GM19452 (cell line): ENCODE results near the gene MGMT.

Experiments
- ATAC-seq: cut with Tn5 transposase; IDR thresholded peaks from one replicate; pipeline ENCODE4 v1.9.1; 2021; ENCODE audit not compliant: unreplicated experiment

Gene MGMT

DNA sequence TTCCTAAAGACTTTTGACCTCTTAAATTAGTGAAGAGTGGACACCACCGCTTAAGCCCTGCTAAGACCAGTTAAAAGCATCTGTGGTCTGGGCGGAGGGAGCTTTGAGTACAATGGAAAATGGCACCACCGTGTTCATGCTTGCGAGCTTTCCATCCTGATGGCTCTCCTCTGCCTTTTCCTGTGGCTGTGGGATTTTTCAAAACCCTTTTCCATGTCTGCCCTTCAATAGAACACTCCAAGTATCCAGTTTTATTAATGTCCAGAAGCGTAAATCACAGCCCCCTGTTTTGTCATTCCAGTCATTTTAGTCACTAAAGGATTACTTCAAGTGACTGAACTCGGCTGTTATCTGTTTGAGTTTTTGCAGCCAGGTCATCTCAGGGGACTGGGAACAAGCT is 181.8 kb downstream of the MGMT start:
- no peak for ATAC-seq

GRCh38 chr10:129652021-129652420 is 185.0 kb downstream of the MGMT start:
- ATAC-seq = no peak

GRCh38 chr10:129652521-129653201 is 185.6 kb downstream of the MGMT start:
- ATAC-seq = no peak

DNA sequence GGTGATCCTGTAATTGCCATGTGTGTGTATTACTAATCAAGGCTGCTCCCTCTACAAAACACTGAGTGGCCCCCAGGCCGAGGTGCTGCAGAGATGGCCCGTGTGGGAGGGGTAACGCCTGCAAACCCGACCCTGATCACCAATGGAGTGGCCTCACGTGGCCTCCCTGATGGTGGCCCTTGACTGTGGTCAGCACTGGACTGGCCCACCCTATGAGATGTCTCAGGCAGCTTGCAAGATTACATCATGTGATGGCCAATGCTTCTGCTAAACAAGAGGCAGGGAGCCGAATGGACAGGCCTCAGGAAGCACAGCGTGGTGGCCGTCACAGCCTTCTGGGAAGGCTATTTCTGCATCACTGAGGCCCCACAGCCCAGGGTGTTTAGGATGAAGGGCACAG is 186.4 kb downstream of the MGMT start:
- no peak for ATAC-seq

- no peak for ATAC-seq
These were observed 186.8 kb downstream of the MGMT start for GRCh38 chr10:129653861-129654260.

DNA sequence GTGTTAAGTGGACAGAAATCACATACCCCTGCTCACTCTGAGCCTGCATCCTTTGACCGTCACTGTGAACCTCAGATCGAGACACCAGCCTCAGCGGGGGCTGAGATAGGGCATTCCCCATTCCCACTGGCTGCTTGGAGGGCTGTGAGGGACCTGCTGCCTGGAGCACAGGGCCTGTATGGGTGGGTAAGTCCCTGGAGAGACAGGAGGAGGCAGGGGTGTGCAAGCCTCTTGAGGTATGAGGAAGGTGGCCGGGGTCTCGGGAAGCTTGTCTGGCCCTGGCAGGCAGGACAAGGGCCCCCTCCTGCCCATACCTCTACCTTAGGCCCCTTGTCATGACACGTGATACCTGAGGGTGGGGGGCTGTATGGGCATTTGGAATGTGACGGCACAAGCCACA is 187.4 kb downstream of the MGMT start:
- ATAC-seq = no peak

DNA sequence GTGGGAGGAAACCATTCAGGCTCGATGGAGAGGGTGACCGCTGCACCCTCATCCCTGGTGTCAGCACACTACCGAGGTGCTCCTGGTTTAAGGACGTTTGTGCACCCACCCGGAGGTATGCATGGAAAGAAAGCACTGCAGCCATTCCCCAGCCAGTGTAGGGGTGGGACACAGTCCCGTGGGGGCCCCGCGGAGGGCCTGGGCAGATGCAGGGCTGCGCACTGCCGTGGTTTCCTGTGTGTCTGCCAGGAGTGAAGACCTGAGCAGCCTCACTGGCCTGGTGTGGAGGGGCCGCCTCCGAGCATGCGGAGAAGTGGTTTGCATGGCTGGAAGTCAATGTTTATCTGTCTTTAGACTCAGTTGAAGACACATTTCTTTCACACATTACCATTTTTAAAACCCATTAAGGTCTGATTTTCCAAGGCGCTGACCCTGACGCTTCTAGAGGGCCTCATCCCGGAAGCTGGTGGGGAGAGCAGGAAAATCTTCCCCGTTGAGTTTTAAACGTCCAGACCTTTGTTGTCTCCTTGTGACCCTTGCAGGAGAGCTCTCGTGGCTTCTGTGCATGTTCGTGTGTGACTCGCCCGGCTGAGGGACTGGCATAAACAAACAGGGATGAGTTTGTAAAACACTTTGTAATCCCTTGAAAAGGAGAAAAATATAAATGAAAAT is 188.1 kb downstream of the MGMT start:
- no peak for ATAC-seq

GRCh38 chr10:129655679-129656031 is 188.6 kb downstream of the MGMT start:
- no peak for ATAC-seq

DNA sequence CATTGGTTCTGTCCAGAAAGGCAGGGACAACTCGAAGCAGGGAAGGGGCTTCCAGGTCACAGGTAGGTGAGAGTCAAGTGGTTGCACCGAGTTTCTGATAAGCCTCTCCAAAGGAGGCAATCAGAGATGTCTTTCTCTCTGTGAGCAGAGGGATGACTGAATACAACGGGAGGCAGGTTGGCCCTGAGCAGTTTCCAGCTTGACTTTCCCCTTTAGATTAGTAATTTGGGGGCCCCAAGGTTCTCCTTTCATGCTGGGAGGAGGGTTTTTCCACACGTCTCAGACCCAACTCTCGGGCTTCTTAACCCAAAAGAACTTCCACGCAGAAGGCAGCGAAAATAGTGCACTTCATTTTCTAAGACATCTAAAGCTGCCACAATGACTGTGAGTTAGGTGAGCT is 189.6 kb downstream of the MGMT start:
- ATAC-seq = no peak

- ATAC-seq = no peak
These were observed 190.4 kb downstream of the MGMT start for GRCh38 chr10:129657297-129658017.

- no peak for ATAC-seq
These were observed 191.5 kb downstream of the MGMT start for GRCh38 chr10:129658376-129659072.

- ATAC-seq = no peak
These were observed 192.6 kb downstream of the MGMT start for GRCh38 chr10:129659508-129660268.

DNA sequence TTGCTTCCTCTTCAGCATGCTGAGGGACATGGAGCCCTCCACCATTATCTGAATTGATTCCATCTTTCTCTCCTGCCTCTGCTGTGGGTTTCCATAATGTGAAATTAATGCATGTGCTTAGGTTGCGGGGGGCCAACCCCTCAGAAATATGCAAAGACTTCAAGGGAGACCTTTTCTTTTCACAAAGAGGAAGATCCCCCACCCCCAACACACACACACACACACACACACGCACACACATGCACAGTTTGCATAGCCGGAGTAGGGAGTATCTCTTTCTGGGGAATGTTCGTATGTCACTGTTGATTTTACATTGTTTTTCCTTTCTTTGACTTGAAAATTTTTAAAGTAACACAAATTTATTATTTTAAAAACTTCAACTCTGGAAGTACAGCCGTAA is 193.5 kb downstream of the MGMT start:
- ATAC-seq = no peak

DNA sequence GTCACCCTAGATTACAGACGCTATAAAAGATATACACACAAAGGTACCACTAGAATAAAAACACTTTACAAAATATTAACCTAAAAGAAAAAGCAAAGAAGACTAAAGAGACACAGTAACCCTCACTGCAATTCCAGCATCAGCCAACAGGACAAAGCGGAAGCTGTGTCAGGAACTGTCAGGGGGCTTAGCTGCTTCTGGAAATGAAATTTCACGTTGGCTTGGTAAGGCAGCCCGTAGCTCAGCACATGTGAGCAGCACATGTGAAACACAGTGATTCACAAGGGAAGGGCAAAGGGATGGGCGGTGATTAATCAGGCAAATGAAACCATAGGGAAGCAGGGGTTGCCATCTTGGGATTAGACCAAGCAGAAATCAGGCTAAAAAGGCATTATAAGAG is 195.4 kb downstream of the MGMT start:
- no peak for ATAC-seq

- no peak for ATAC-seq
These were observed 203.1 kb downstream of the MGMT start for GRCh38 chr10:129670124-129670523.

DNA sequence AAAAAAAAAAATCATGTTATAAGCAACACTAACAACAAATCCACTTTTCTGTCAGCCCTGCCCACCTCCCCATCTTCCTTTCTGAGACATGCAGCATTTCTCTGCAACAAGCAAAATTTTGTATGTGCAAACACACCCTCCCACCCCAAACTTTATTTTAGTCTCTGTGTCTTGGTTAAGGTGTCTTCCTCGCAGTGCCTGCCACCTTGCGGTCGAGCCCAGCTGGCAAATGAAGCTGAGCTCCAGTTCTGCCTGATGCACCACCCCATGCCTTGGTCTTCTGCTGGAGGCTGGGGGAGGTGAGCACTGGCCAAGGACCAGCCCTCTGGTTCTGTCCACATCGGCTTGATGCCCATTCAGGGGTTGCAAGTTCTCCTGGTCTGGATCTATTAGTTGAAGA is 206.3 kb downstream of the MGMT start:
- ATAC-seq = no peak

DNA sequence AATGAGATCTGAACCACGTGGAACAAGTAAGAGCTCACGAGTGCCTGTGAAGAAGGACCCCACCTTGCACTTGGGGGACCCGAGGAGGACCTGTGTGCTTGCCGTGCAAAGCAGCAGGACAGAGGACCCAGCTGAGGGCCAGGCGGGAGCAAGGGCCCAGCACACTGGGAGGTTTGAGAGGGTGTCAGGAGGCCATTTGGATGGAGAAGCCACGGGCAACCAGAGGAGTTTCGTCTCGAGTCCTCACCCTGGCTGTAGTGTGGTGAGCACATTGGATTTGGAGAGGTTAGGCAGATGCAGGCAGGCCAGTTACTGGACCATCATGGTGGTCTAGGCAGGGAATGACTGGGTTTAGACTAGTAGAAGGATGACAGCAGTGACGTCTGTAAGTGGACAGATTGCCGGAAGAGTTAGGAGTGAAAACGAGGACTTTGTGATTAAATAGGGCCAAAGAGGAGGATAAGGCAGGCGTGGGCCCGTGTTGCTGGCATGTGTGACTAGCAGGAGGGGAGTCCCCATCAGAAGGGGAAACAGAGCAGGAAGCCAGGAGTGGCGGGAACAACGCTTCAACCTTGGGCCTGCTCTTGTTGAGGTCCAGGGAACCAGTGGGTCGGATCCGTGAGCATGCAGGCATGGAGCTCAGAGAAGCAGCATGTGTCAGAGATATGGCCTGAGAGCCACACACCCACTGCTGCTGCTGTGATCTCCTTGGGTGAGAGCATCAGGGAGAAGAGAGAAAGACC is 208.2 kb downstream of the MGMT start:
- no peak for ATAC-seq

- ATAC-seq = no peak
These were observed 209.0 kb downstream of the MGMT start for GRCh38 chr10:129676014-129676413.

- no peak for ATAC-seq
These were observed 210.4 kb downstream of the MGMT start for GRCh38 chr10:129677377-129677927.

GRCh38 chr10:129678186-129678585 is 211.1 kb downstream of the MGMT start:
- no peak for ATAC-seq
